ENCODE results near the gene NDUFV1. TPM values are rescaled to one million over a fixed set of nuclear protein-coding genes. Genes with fewer than 3 reads are reported as not detected.

The NDUFV1 gene
- total and polyA plus RNA-seq, 8 donors, result 82.5 to 281 (median 115) TPM

GRCh38 chr11:67630943-67631331 lies 24.2 kb downstream of the NDUFV1 start:
- Histone ChIP-seq H3K36me3 (no peaks in the 10 kb centered on the region), H3K9me3 (no peaks in the 10 kb centered on the region), H3K27ac (peak overlapping the region; percentile 63 to 89 (median 82)), H3K4me3 (peak overlapping the region; percentile 35 to 73 (median 48)), H3K27me3 (no peaks in the 10 kb centered on the region), H3K4me1 (peaks cover 11 to 23% (median 23%) of the 10 kb centered on the region in 3 donors)
- TF ChIP-seq CTCF (IDR thresholded peaks at IDR 0.05), result no peak
- FAIRE-seq (no peak), ATAC-seq (no peak), DNase-seq (no peak)
- intact Hi-C loops (cut with DNase I), result no loop called here
- 52% methylated on average over 16 of the region's 16 CpGs for WGBS, 2 donors

- no peak for FAIRE-seq
- Histone ChIP-seq H3K4me1 (peaks cover 11 to 23% (median 23%) of the 10 kb centered on the region in 3 donors), H3K4me3 (no peak overlapping the region), H3K27me3 (no peaks in the 10 kb centered on the region), H3K27ac (no peak overlapping the region), H3K9me3 (no peaks in the 10 kb centered on the region), H3K36me3 (no peaks in the 10 kb centered on the region)
- no peak for TF ChIP-seq CTCF (IDR thresholded peaks at IDR 0.05)
- intact Hi-C loops (cut with DNase I), result no loop called here
- DNase-seq, result peak in 5 of 6 donors; percentile 32 to 81 (median 58)
- 56 to 64% methylated on average over 7 of the region's 7 CpGs for WGBS, 2 donors
- ATAC-seq, result no peak
Observed at GRCh38 chr11:67631411-67631810, 24.7 kb downstream of the NDUFV1 start.

GRCh38 chr11:67631853-67632174 lies 25.1 kb downstream of the NDUFV1 start:
- Histone ChIP-seq H3K9me3 (no peaks in the 10 kb centered on the region), H3K4me3 (no peak overlapping the region), H3K27me3 (no peaks in the 10 kb centered on the region), H3K27ac (peak overlapping the region in 2 of 4 donors; percentile 30 to 50), H3K4me1 (peaks cover 11 to 23% (median 23%) of the 10 kb centered on the region in 3 donors), H3K36me3 (no peaks in the 10 kb centered on the region)
- TF ChIP-seq CTCF (IDR thresholded peaks at IDR 0.05), result no peak
- WGBS, 2 donors, result 88 to 95% methylated on average over 2 of the region's 2 CpGs
- DNase-seq (no peak), ATAC-seq (no peak), FAIRE-seq (no peak)
- intact Hi-C loops (cut with DNase I), result no loop called here

- intact Hi-C loops (cut with DNase I), result no loop called here
- no peak for FAIRE-seq
Observed at GRCh38 chr11:67632175-67632981, 25.6 kb downstream of the NDUFV1 start.

More at GRCh38 chr11:67632175-67632981, 25.6 kb downstream of the NDUFV1 start:
- WGBS, 2 donors, result 33 to 34% methylated on average over 12 of the region's 12 CpGs
- ATAC-seq (peak; percentile 29 to 54 (median 43)), DNase-seq (peak; percentile 87 to 98 (median 90))
- no peak overlapping the region for H3K4me3 ChIP-seq
- H3K27ac ChIP-seq, result peak overlapping the region in 3 of 4 donors; percentile 8 to 50 (median 30)
- peaks cover 11 to 23% (median 23%) of the 10 kb centered on the region in 3 donors for H3K4me1 ChIP-seq
- H3K27me3 ChIP-seq, result no peaks in the 10 kb centered on the region
- no peaks in the 10 kb centered on the region for H3K36me3 ChIP-seq
- no peaks in the 10 kb centered on the region for H3K9me3 ChIP-seq
- TF ChIP-seq CTCF (IDR thresholded peaks at IDR 0.05), result no peak

All from pancreas (tissue), 10 donors.